Nephron progenitor cell (in vitro differentiated cells): ENCODE measurements around the gene RTL9.

Experiments
- DNase-seq: peaks from one replicate; pipeline ENCODE4 v3.0.0; 2021
- H3K27ac Mint-ChIP-seq: 2 replicates; pipeline ENCODE4 v1.8.0; 2021; ENCODE audit warnings: mild to moderate bottlenecking, moderate library complexity, mixed read lengths
- H3K27me3 Mint-ChIP-seq: 2 replicates; pipeline ENCODE4 v1.8.0; 2021; ENCODE audit warnings: mild to moderate bottlenecking, low read depth, mixed read lengths; ENCODE audit not compliant: poor library complexity
- H3K36me3 Mint-ChIP-seq: 2 replicates; pipeline ENCODE4 v1.8.0; 2021; ENCODE audit warnings: low read depth, mixed read lengths
- H3K4me1 Mint-ChIP-seq: 2 replicates; pipeline ENCODE4 v1.8.0; 2021; ENCODE audit warnings: mixed read lengths
- H3K4me3 Mint-ChIP-seq: 2 replicates; pipeline ENCODE4 v1.8.0; 2021; ENCODE audit warnings: mild to moderate bottlenecking, moderate library complexity, mixed read lengths
- H3K9me3 Mint-ChIP-seq: 2 replicates; pipeline ENCODE4 v1.8.0; 2021; ENCODE audit warnings: mild to moderate bottlenecking, moderate library complexity, mixed read lengths
- TF ChIP-seq, protein P1 (sequence below): fragments of 200-600 bp; sonication (generic); IDR thresholded peaks from 2 replicates; pipeline ENCODE4 v1.5.0; 2021; ENCODE audit warnings: antibody characterized with exemption

Gene RTL9

GRCh38 chrX:110358548-110358947, at the start of gene RTL9:
Gene RTL9 (plus strand): TSS chrX:110358848. CDS start chrX:110450618, 91,770 bp downstream.
- H3K4me1 Mint-ChIP-seq: no peaks in the 10 kb centered on the region

DNA sequence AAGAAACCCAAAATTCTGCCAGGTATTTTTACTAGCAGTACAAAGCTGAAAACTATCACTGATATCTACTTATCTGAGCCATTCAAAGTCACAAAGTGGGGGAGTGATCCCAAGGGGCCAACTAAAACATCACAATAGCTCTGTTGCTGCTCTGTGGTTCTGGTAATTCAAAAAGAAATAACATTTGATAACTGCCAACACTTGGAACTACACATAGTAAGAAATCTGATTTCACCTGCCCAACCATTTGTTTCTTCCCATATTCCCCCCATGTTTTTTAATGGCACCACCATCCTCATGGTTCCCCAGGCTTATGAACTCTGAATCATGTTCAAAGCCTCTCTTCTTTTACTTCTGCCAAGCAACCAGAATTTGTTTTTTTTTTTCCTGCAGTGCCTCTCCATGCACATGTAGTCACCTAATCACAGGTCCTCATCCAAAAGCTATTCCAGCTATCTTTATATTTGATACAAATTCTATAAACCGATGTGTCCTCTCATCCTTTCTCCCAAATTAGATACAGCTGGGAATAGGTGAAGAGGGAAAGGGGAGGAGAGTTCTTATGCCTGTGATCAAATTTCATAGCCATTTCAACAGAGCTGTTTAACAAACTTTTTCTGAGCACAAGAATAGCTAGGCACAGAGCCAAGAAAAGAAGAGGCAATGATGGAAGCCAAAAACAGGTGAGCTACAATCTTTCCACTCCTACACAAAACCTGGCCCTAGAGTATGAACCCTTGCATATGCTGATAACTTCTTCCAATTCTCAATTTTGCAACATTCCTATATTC, 48.5 kb upstream of the RTL9 start:
- H3K4me1 Mint-ChIP-seq: peaks cover 21% of the 10 kb centered on the region
- H3K4me3 Mint-ChIP-seq: no peak overlapping the region
- no peak for DNase-seq
- TF ChIP-seq, protein P1, sequence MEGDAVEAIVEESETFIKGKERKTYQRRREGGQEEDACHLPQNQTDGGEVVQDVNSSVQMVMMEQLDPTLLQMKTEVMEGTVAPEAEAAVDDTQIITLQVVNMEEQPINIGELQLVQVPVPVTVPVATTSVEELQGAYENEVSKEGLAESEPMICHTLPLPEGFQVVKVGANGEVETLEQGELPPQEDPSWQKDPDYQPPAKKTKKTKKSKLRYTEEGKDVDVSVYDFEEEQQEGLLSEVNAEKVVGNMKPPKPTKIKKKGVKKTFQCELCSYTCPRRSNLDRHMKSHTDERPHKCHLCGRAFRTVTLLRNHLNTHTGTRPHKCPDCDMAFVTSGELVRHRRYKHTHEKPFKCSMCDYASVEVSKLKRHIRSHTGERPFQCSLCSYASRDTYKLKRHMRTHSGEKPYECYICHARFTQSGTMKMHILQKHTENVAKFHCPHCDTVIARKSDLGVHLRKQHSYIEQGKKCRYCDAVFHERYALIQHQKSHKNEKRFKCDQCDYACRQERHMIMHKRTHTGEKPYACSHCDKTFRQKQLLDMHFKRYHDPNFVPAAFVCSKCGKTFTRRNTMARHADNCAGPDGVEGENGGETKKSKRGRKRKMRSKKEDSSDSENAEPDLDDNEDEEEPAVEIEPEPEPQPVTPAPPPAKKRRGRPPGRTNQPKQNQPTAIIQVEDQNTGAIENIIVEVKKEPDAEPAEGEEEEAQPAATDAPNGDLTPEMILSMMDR: no peak
- H3K36me3 Mint-ChIP-seq: no peaks in the 10 kb centered on the region
- H3K27ac Mint-ChIP-seq: no peak overlapping the region
- no peaks in the 10 kb centered on the region for H3K27me3 Mint-ChIP-seq
- H3K9me3 Mint-ChIP-seq: no peaks in the 10 kb centered on the region

More at GRCh38 chrX:110358548-110358947, at the start of gene RTL9:
- no peak for DNase-seq
- Mint-ChIP-seq H3K27ac (no peak within 1 kb of the TSS), H3K4me3 (no peak within 1 kb of the TSS), H3K36me3 (no peaks in the 10 kb centered on the region), H3K27me3 (no peaks in the 10 kb centered on the region), H3K9me3 (no peaks in the 10 kb centered on the region)
- TF ChIP-seq, protein P1: no peak

DNA sequence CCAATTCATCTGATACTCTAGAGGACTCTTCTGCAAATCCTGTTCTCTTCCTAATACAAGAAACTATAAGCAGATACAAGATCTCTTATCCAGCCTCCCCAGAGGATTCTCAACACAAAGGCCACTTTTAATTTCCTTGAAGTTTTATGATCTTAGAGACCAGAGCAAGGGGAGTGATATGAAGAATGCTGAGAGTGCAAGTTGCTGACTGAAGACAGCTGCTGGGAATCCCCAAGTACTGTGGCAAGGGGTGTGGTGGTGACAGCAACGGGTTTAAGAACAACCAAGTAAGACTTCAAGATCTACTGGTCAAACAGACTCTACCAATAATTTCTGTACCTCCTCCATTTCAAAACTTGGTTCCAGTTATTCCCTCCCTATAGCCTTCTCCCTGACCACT, 47.8 kb upstream of the RTL9 start:
- no peaks in the 10 kb centered on the region for H3K36me3 Mint-ChIP-seq
- no peaks in the 10 kb centered on the region for H3K27me3 Mint-ChIP-seq
- no peaks in the 10 kb centered on the region for H3K9me3 Mint-ChIP-seq
- DNase-seq: no peak
- TF ChIP-seq, protein P1: no peak
- H3K4me1 Mint-ChIP-seq: peaks cover 28% of the 10 kb centered on the region
- H3K4me3 Mint-ChIP-seq: no peak overlapping the region
- H3K27ac Mint-ChIP-seq: no peak overlapping the region

DNA sequence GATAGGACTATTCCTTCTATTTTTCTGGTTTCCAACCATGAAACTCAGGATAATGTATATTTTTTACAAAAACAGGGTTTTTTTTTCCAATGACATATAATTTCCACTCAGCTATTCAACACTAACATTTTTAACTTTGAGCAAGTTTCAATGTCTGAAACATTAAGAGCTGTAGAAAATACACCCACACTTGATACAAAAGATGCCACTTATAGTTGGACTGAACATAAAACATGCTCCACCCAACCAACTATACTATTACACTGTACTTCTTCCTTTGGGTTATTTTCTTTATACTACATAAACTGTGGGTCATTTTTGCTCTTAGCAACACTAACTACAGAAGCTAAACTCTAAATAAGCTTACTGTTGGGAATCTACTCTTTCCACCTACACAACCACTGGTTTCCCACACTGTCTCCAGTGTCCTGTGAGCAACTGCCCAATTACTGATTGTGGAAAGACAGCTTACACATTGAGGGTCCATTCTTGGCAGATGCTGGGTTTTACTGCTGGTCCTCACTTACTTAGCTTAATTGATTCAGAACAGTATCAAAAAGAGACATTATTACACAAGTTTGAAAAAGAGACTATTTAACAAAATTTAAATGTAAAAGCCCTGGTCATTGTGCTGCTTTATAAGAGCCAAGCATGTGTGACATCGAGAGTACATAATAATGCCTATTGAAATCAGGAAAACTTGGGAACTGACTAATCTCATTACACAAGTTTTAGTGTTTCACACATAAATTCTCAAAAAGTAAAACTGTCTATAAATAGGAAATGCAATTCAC, 47.0 kb upstream of the RTL9 start:
- no peak overlapping the region for H3K27ac Mint-ChIP-seq
- TF ChIP-seq, protein P1: no peak
- no peaks in the 10 kb centered on the region for H3K27me3 Mint-ChIP-seq
- no peak for DNase-seq
- H3K36me3 Mint-ChIP-seq: no peaks in the 10 kb centered on the region
- no peaks in the 10 kb centered on the region for H3K9me3 Mint-ChIP-seq
- peaks cover 35% of the 10 kb centered on the region for H3K4me1 Mint-ChIP-seq
- H3K4me3 Mint-ChIP-seq: no peak overlapping the region

- TF ChIP-seq, protein P1: no peak
- no peak overlapping the region for H3K27ac Mint-ChIP-seq
- H3K4me3 Mint-ChIP-seq: peak overlapping the region; percentile 93
- H3K27me3 Mint-ChIP-seq: peaks cover 24% of the 10 kb centered on the region
- H3K9me3 Mint-ChIP-seq: no peaks in the 10 kb centered on the region
- H3K36me3 Mint-ChIP-seq: no peaks in the 10 kb centered on the region
- no peak for DNase-seq
- peaks cover 40% of the 10 kb centered on the region for H3K4me1 Mint-ChIP-seq
Measured at GRCh38 chrX:110315551-110315950, 43.1 kb upstream of the RTL9 start.
